GM19397 (cell line): ENCODE measurements around the gene BLTP3B.

ENCODE experiments used
- ATAC-seq: cut with Tn5 transposase; IDR thresholded peaks from one replicate; pipeline ENCODE4 v1.9.1; 2021; ENCODE audit warnings: mild to moderate bottlenecking, moderate library complexity; ENCODE audit not compliant: unreplicated experiment

BLTP3B gene

GRCh38 chr12:100123316-100124095 is 19.2 kb downstream of the BLTP3B start:
- ATAC-seq: no peak

- ATAC-seq: no peak
Observed at GRCh38 chr12:100120355-100120754, 22.3 kb downstream of the BLTP3B start.

- no peak for ATAC-seq
Observed at GRCh38 chr12:100115291-100115690, 27.4 kb downstream of the BLTP3B start.

- no peak for ATAC-seq
Observed at GRCh38 chr12:100114574-100114973, 28.1 kb downstream of the BLTP3B start.

GRCh38 chr12:100110276-100110675 is 32.4 kb downstream of the BLTP3B start:
- ATAC-seq: no peak

GRCh38 chr12:100106861-100107260 is 35.8 kb downstream of the BLTP3B start:
- ATAC-seq: no peak

- no peak for ATAC-seq
Observed at GRCh38 chr12:100105661-100106060, 37.0 kb downstream of the BLTP3B start.

GRCh38 chr12:100101000-100101399 is 41.7 kb downstream of the BLTP3B start:
- ATAC-seq: no peak
